ENCODE results near the gene CTIF.

The CTIF gene

DNA sequence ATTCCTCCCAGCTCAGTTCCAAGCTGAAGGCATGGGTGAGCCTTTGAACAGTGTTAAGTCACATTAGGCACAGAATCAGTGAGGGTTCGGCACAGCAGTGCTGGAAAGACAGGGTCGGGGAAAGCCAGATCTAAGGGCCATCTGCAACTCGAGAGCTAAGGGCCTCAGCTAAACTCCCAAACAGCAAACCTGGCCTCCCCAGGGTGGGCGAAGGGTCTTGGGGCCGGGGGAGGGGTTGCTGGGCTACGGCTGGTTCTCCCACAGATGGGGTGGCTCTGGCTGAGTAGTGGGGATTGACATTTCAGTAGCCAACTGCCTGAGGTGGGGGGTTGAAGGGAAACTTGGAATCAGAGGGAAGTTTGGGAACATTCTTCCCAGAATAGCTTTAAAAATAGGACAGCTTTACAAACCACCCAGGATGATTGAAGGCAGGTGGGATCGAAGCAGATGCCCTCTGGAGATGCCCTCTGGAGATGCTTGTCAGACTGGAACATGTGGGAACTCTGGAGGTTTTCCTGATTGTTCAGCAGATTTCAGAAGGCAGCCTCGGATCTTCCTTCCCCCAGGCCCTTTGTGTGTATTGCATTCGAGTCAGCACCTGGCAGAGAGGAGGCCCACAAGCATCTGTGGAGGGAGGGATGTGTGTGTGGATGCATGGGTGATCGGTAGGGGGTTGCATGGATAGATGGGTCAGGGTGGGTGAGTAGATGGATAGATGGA is 255.6 kb downstream of the CTIF start:
- no peak for TF ChIP-seq CTCF (IDR thresholded peaks at IDR 0.05)
- peaks cover 39% of the 10 kb centered on the region for H3K4me1 ChIP-seq
- H3K36me3 ChIP-seq (ENCODE audit: control insufficient read depth, insufficient read depth, low read length): no peaks in the 10 kb centered on the region
- H3K9ac ChIP-seq: no peak overlapping the region
- no peaks in the 10 kb centered on the region for H3K27me3 ChIP-seq (ENCODE audit: control insufficient read depth, insufficient read depth, low read length)
- H3K9me3 ChIP-seq (ENCODE audit: control insufficient read depth, low read length): no peaks in the 10 kb centered on the region
- H3K79me2 ChIP-seq: no peaks in the 10 kb centered on the region
- no peak overlapping the region for H3K4me2 ChIP-seq (ENCODE audit: low read length)
- peak overlapping the region; percentile 34 for H2AFZ ChIP-seq
- no peak overlapping the region for H3K4me3 ChIP-seq (ENCODE audit: low read depth, low read length)
- peak overlapping the region; percentile 56 for H3K27ac ChIP-seq

DNA sequence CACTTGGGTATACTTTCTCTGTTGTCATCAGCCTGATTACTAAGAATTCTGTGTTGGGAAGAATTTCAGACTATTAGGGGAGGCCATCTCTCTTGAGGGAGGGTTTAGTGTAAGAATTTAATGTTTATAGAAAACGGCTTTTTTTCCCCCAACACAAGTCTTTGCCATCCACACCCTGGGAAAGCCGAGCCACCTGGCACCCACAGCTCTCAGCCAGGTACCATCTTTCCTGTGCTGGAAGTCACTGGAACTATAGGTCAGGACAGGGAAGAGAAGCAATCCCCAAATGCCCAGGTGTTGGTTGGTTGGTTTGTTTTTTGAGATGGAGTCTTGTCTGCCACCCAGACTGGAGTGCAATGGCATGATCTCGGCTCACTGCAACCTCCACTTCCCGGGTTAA is 256.9 kb downstream of the CTIF start:
- Histone ChIP-seq H3K27ac (no peak overlapping the region), H3K27me3 (ENCODE audit: control insufficient read depth, insufficient read depth, low read length) (no peaks in the 10 kb centered on the region)
- TF ChIP-seq CTCF (IDR thresholded peaks at IDR 0.05): no peak

DNA sequence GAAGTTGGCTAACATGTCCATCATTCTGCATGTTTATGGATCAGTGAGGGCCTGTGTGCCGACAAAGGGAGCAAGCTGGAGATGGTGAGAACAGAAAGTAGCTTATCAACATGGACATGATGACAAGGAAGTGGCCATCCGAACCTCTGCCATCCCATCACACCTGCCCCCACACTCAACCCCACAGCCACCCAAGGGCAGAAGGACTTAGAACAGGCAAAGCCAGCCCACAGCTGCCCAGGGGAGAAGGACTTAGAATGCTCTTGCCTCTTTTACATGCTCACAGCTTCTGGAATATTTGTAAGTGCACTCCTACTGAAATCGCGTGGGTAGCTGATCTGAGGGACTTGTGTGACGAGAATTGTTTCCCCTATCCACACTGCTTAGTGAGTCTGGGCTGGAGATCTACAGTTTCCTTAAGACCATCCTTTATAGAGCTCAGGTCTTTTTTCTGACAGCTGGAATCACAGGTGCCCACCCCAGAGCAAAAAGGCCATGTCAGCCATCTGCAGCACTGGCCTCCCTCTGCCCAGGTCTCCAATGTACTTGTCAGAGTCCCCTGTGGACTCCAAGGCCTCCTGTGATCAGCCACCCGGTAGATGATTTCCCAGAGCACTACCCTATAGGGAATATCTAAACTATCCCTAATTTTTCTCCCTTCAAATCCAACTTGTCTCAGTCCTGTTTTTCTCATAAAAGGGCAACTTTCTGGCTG is 257.8 kb downstream of the CTIF start:
- H3K4me1 ChIP-seq: peaks cover 35% of the 10 kb centered on the region
- H2AFZ ChIP-seq: no peak overlapping the region
- TF ChIP-seq CTCF (IDR thresholded peaks at IDR 0.05): no peak
- no peak overlapping the region for H3K9ac ChIP-seq
- no peaks in the 10 kb centered on the region for H3K9me3 ChIP-seq (ENCODE audit: control insufficient read depth, low read length)
- H3K4me3 ChIP-seq (ENCODE audit: low read depth, low read length): no peak overlapping the region
- no peaks in the 10 kb centered on the region for H3K79me2 ChIP-seq
- H3K36me3 ChIP-seq (ENCODE audit: control insufficient read depth, insufficient read depth, low read length): no peaks in the 10 kb centered on the region
- no peaks in the 10 kb centered on the region for H3K27me3 ChIP-seq (ENCODE audit: control insufficient read depth, insufficient read depth, low read length)
- no peak overlapping the region for H3K27ac ChIP-seq
- H3K4me2 ChIP-seq (ENCODE audit: low read length): no peak overlapping the region

More for the DNA sequence above, 256.9 kb downstream of the CTIF start:
- H3K9me3 ChIP-seq (ENCODE audit: control insufficient read depth, low read length): no peaks in the 10 kb centered on the region
- H3K9ac ChIP-seq: no peak overlapping the region
- H3K4me3 ChIP-seq (ENCODE audit: low read depth, low read length): no peak overlapping the region
- no peak overlapping the region for H2AFZ ChIP-seq
- no peak overlapping the region for H3K4me2 ChIP-seq (ENCODE audit: low read length)
- peaks cover 39% of the 10 kb centered on the region for H3K4me1 ChIP-seq
- no peaks in the 10 kb centered on the region for H3K36me3 ChIP-seq (ENCODE audit: control insufficient read depth, insufficient read depth, low read length)
- no peaks in the 10 kb centered on the region for H3K79me2 ChIP-seq

GRCh38 chr18:48797841-48798255 is 259.0 kb downstream of the CTIF start:
- no peak overlapping the region for H3K27ac ChIP-seq
- no peak overlapping the region for H2AFZ ChIP-seq

More at GRCh38 chr18:48797841-48798255, 259.0 kb downstream of the CTIF start:
- H3K9me3 ChIP-seq (ENCODE audit: control insufficient read depth, low read length): no peaks in the 10 kb centered on the region
- H3K27me3 ChIP-seq (ENCODE audit: control insufficient read depth, insufficient read depth, low read length): no peaks in the 10 kb centered on the region
- TF ChIP-seq CTCF (IDR thresholded peaks at IDR 0.05): no peak
- no peaks in the 10 kb centered on the region for H3K79me2 ChIP-seq
- peaks cover 35% of the 10 kb centered on the region for H3K4me1 ChIP-seq
- no peak overlapping the region for H3K9ac ChIP-seq
- H3K36me3 ChIP-seq (ENCODE audit: control insufficient read depth, insufficient read depth, low read length): no peaks in the 10 kb centered on the region
- no peak overlapping the region for H3K4me2 ChIP-seq (ENCODE audit: low read length)
- H3K4me3 ChIP-seq (ENCODE audit: low read depth, low read length): no peak overlapping the region
